Suppressor macrophage (primary cell): ENCODE measurements around the gene STK40.
A peak's percentile ranks its signal among the peaks of the same experiment; 100 is the strongest.

Experiments
- DNase-seq, 4 experiments: peaks; one replicate each; pipeline ENCODE4 v3.0.0-alpha.2; 2020 to 2022

Gene STK40

DNA sequence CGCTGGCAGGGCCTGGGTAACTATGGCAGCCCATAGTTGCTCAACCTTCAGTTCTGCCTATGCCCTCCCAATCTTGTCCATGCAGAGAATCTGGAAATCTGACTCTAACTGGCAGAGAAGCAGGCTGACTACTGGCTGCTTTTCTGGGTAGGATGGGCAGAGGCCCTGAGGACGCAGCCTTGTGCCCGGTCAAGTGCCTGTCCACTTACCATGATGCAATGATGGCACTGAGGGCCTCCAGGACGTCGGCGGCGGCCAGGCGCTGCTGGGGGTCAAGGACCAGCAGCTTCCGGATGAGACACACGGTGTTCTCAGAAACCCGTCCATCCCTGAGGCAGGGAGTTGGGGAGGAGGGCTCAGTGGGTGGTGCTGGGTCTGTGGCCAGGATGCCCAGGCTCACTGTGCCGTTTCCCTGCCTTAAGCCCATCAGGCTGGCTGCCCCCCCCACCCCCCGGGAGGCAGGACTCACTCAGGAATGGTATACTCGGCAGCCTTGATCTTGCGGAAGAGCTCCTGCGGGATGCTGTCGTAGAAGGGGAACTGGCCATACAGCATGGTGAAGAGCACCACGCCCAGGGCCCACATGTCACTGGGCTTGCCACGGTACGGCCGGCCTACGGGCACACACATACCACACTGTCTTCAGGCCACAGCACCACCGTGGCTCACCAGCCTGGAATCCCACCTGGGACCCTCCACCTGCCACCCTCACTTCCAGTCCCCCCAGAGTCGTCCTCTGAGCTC lies 41.9 kb downstream of the STK40 start:
- DNase-seq: no peak

GRCh38 chr1:36342426-36343185 lies 43.1 kb downstream of the STK40 start:
- DNase-seq: peak; percentile 62 to 81 (median 68)

DNA sequence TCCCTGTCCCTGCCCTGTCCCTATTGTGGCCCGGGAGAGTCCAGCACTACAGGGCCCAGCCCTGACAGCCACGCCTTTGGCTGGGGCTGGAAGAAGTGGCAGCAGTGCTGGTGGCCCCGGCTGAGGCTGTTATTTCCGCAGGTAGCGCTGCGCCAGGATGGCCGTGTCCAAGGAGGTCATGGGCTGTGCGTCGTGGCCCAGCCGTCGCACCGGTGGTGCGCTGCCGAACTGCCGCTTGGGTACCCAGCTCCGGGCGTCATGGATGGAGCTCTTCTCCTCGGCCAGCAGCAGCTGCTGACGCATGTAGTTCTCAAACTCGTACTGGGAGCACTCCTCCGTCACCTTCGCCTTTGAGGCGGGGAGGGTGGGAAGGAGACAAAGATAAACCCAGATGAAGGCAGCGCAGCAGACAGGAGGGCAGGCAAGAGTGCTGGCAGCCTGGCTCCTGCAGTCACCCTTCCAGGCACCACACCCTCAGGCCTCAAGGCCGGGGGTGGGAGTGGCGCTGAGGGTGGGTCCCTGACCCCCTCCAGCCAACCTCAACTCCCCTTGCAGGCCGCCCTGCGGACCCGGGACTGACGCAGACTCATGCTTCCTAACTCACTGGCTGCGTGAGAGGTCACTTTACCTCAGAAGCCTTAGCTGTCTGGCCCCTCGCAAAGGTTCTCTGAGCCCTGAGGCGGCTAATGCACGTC lies 44.0 kb downstream of the STK40 start:
- DNase-seq: no peak

DNA sequence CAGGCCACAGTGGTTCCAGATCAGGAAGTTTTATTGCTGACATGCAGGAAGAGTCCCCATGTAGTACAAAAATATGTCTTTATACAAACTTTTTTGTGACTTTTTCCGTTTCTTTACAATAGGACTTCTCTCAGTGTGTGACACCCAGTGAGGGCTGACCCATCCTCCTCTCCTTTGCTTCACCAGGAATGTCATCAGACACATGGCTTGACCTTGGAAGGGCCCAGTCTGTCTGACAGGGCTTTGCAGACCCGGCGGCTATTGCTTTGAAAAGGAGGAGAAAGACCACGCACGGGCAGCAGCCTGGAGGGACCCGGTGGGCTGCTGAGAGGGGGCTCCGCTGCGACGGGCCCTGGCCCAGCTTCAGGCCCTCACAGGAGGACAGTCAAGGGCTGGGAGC lies 46.1 kb downstream of the STK40 start:
- DNase-seq: peak in 1 of 4 experiments; percentile 33

DNA sequence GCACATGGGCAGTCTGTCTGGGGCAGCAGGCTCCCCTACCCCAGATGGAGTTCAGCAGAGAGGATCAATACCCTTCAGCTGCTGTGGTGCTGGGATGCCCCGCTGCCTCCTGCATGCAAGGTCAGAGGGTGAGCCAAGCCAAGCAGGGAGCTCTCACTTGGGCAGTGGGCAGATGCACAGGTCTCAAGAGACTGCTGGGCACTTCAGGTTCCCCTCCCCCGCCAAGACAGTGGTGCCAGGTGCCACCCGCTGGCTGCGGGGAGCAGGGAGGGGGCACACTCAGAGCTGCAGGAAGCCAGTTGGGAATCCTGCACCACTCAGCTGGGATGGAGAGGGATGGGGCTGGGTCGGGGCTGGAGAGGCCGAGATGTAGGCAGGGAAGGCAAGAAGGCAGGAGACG lies 46.5 kb downstream of the STK40 start:
- DNase-seq: peak in 1 of 4 experiments; percentile 26

DNA sequence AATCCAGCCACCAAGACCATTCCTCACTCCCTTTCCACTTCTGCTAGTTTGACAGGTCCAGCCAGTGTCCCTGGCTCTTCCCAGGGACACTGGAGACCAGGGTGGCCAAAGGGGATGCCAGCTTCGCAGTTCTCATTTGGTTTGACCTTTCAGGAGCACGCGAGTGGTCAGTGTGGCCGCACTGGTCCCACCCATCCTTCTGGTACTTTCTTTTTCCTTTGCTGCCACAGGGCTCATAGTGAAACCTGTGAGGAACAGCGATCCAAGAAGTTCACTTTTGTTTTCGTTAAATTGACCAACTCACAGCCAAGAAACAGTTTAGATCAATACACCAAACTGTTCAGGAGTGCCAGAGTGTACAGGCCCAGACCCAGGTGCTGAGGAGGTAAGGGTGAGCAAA lies 47.9 kb downstream of the STK40 start:
- DNase-seq: no peak

DNA sequence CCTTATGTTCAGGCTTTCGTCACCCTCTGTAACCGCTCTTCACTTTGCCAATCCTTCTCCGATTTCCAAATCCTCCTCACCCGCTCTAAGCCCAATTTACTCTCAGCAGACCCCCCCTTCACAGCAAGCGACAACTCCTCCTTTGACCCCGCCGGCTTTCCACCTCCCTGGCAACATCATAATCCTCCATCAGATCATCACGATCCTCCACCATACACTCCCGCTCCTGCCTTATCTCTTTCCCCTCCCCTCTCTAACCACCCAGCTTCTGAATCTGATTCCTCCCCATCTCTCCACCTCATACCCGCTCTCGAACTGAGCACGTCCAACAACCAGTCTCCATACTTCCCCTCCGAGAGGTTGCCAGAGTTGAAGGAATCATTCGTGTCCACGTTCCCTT lies 54.8 kb downstream of the STK40 start:
- no peak for DNase-seq

GRCh38 chr1:36329817-36330216 lies 55.9 kb downstream of the STK40 start:
- DNase-seq: no peak

DNA sequence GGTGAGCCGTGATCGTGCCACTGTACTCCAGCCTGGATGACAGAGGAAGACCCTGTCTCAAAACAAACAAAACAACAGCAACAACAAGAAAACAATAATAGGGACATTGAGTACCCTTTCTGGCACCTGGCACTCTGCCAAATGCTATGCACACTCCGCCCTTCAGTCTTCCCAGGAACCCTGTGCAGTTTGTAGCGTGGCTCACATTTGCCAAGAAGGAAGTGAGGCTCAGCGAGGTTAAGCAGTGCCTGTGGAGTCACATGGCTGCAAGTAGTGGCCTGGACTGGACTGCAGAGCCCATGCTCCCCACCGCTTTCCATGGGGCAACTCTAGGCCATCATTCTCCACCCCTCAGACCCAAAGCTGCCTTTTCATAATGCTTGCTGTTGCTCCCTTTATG lies 57.0 kb downstream of the STK40 start:
- DNase-seq: peak; percentile 74 to 88 (median 84)

- no peak for DNase-seq
These were observed 57.6 kb downstream of the STK40 start for GRCh38 chr1:36328088-36328480.

GRCh38 chr1:36327421-36328087 lies 58.2 kb downstream of the STK40 start:
- no peak for DNase-seq

- no peak for DNase-seq
These were observed 59.2 kb downstream of the STK40 start for GRCh38 chr1:36326499-36326898.

DNA sequence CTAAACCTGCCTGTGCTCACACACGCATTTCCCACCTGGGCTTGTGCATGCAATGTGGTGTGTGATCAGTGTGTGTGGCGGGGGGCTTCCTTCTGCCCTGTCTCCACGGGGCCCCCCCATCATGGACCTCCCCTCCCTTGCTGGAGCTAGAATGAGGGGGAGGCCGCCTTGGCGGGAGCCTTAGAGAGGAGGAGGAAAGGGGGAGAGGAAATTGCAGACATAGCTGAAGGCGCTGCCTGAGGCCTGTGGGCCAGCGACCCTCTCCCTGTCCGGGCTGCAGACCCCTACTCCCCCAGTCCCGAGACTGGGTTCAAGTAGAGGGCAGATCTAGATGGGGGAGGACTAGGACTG lies 61.4 kb downstream of the STK40 start:
- DNase-seq: no peak

- DNase-seq: peak; percentile 45 to 81 (median 66)
These were observed 61.9 kb downstream of the STK40 start, which contains the start of gene EVA1B for GRCh38 chr1:36323636-36324352. Gene EVA1B, minus strand, starts transcription at chr1:36323645. Its CDS starts 608 bp downstream, at chr1:36323037.

- DNase-seq: peak in 3 of 4 experiments; percentile 43 to 65 (median 55)
These were observed 62.7 kb downstream of the STK40 start for GRCh38 chr1:36322786-36323635.

DNA sequence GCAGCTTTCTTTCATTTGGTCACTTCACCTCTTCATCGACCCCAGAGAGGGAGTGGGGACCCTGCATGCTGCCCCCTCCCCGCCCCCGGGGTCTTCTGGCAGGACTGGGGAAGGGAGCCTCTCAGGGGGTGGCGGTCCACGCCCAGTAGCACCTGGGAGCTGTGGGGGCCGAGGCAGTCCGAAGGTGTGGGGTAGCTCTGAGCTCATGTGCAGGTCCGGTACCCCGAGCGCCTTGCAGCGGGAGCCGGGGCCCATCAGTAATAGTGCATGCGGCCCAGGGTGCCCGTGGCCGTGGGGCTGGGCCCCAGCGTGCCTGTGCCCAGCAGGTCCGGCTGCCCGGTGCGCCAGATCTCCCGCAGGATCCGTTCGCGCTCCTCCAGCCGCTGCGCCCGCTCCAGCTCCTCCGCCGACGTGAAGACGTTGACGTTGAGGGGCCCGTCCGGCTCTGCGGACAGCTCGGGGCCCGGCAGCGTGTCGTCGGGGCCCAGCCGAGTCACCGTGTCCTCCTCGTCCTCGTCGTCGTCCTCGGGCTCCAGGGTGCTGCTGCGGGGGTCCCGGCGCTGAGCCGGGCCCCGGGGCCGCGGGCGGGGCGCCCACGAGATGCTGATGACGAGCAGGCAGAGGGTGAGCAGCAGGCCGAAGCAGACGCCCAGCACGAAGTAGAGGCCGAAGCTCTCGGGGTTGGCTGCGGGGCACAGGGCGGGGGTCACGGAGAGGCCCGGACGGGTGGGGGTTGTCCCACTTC lies 63.5 kb downstream of the STK40 start:
- no peak for DNase-seq

DNA sequence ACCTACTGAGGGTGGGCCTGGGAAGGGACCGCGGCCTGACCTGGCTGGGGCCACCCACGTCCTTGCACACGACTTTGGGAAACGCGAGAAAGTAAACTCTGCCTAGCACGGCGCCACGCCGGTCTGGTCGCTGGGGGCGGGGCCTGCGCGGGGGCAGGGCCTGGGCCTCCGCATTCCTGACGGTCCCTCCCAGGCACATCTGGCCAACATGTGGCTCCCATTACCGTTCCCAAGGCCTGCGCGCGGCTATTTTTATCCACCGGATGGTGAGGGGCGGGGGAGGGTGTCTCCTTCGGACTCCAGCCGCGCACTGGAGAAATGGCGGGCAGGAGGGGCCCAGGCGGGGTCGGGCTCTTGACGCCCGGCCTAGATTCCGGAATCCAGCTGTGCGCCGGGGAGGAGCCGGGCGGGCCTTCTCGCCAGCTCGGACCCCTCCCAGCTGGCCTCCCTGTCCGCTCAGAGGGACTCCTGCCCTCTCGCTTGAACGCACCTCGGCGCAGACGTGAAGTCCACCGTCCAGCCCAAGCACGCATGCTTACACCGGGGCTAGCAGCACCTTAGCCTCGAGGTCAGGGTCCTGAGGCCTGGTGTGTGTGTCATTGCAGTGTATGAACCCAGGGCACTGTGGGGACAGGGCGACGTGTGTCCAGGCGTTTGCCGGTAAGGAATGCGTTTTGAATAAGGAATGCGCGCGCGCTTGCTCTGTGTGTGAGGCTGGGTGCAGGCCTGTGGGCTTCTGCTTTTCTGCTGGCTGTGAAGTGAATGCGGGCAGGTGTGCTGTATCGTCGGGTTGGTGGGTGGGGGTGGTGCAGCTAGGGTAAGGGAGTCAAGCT lies 64.4 kb downstream of the STK40 start:
- peak; percentile 29 to 66 (median 46) for DNase-seq

DNA sequence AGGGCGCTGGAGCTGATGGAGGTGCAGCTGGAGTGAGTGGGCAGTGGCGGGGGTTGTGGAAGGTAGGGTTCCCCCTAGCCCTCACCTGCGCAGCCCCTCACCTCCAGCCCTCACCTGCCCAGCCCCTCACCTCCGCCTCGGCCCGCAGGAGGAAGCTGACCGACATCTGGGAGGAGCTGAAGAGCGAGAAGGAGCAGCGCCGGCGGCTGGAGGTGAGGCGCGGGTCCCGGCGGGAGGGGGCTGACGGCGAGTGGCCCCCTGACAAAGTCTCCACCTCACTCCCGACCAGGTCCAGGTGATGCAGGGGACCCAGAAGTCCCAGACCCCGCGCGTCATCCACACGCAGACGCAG lies 65.0 kb downstream of the STK40 start:
- DNase-seq: no peak

GRCh38 chr1:36320291-36320761 lies 65.4 kb downstream of the STK40 start:
- peak in 3 of 4 experiments; percentile 35 to 52 (median 47) for DNase-seq
